ENCODE measurements around the gene ACACA. TPM values are rescaled to one million over a fixed set of nuclear protein-coding genes. Genes with fewer than 3 reads are reported as not detected.

The ACACA gene
- total and polyA plus RNA-seq, 9 of the 15 experiments (the other 6 are each of a cell fraction or from before 2014, with no cell fraction given), result 35.9 to 135 (median 88.4) TPM

DNA sequence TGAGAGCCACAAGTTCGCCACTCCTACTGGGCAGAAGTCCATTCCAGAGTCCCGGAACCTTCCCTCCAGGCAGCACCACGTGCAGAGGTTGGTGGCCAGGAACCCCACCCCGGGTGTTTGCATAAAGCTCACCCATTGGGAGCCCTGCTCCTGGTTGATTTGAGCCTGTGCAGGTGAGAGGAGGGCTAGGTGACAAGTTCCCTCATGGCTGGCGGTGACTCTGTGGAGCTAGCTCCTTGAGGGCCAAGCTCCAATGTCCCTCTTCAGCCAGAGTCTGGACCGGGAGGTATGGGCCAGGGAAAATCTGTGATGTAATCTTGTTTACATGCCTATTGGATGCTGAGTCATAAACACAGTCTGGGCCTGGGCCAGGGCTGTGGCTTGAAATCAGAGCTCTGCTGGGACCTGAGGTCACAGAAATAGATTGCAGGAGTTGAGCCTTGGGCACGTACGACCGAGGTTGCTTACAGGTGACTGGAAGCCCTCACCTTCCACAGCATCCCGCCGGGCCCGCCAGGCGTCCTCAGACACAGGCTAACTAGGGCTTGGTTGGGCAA lies 339.0 kb downstream of the ACACA start (continued):
- no peak for TF ChIP-seq ZNF445 (CRISPR knock-in tag; IDR thresholded peaks at IDR 0.05; ENCODE audit: low read depth)
- TF ChIP-seq JUN (IDR thresholded peaks at IDR 0.05; ENCODE audit: borderline replicate concordance, low read depth, low read length), result peak; percentile 80
- no peak for TF ChIP-seq JUN (CRISPR knock-in tag; IDR thresholded peaks at IDR 0.05; ENCODE audit: borderline replicate concordance)
- TF ChIP-seq CBX3 (IDR thresholded peaks at IDR 0.05; ENCODE audit: borderline replicate concordance in 1 of 2, low read length in 2 of 2), result no peak
- no peak for TF ChIP-seq MIER1 (IDR thresholded peaks at IDR 0.05; ENCODE audit: low read depth)
- peak; percentile 87 for TF ChIP-seq ATF7 (IDR thresholded peaks at IDR 0.05)
- TF ChIP-seq MCM3 (IDR thresholded peaks at IDR 0.05), result no peak
- TF ChIP-seq HLTF (IDR thresholded peaks at IDR 0.05), result no peak
- TF ChIP-seq ELF2 (CRISPR knock-in tag; IDR thresholded peaks at IDR 0.05), result no peak
- no peak for TF ChIP-seq MCM2 (IDR thresholded peaks at IDR 0.05; ENCODE audit: low read depth)
- TF ChIP-seq NUFIP1 (IDR thresholded peaks at IDR 0.05; ENCODE audit: partially characterized antibody), result no peak
- TF ChIP-seq, protein P1, sequence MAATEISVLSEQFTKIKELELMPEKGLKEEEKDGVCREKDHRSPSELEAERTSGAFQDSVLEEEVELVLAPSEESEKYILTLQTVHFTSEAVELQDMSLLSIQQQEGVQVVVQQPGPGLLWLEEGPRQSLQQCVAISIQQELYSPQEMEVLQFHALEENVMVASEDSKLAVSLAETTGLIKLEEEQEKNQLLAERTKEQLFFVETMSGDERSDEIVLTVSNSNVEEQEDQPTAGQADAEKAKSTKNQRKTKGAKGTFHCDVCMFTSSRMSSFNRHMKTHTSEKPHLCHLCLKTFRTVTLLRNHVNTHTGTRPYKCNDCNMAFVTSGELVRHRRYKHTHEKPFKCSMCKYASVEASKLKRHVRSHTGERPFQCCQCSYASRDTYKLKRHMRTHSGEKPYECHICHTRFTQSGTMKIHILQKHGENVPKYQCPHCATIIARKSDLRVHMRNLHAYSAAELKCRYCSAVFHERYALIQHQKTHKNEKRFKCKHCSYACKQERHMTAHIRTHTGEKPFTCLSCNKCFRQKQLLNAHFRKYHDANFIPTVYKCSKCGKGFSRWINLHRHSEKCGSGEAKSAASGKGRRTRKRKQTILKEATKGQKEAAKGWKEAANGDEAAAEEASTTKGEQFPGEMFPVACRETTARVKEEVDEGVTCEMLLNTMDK (IDR thresholded peaks at IDR 0.05; ENCODE audit: borderline replicate concordance, insufficient read depth, low read depth, low read length, poor library complexity, severe bottlenecking), result no peak
- TF ChIP-seq ZKSCAN8 (CRISPR knock-in tag; IDR thresholded peaks at IDR 0.05), result no peak
- TF ChIP-seq SRSF3 (IDR thresholded peaks at IDR 0.05; ENCODE audit: insufficient read depth, low read length), result no peak
- TF ChIP-seq BMI1 (IDR thresholded peaks at IDR 0.05; ENCODE audit: low read length), result no peak
- no peak for TF ChIP-seq MXI1 (IDR thresholded peaks at IDR 0.05; ENCODE audit: low read depth, low read length)
- TF ChIP-seq XRCC3 (IDR thresholded peaks at IDR 0.05), result no peak
- no peak for TF ChIP-seq SIRT6 (IDR thresholded peaks at IDR 0.05; ENCODE audit: low read depth, low read length)
- TF ChIP-seq, protein P2, sequence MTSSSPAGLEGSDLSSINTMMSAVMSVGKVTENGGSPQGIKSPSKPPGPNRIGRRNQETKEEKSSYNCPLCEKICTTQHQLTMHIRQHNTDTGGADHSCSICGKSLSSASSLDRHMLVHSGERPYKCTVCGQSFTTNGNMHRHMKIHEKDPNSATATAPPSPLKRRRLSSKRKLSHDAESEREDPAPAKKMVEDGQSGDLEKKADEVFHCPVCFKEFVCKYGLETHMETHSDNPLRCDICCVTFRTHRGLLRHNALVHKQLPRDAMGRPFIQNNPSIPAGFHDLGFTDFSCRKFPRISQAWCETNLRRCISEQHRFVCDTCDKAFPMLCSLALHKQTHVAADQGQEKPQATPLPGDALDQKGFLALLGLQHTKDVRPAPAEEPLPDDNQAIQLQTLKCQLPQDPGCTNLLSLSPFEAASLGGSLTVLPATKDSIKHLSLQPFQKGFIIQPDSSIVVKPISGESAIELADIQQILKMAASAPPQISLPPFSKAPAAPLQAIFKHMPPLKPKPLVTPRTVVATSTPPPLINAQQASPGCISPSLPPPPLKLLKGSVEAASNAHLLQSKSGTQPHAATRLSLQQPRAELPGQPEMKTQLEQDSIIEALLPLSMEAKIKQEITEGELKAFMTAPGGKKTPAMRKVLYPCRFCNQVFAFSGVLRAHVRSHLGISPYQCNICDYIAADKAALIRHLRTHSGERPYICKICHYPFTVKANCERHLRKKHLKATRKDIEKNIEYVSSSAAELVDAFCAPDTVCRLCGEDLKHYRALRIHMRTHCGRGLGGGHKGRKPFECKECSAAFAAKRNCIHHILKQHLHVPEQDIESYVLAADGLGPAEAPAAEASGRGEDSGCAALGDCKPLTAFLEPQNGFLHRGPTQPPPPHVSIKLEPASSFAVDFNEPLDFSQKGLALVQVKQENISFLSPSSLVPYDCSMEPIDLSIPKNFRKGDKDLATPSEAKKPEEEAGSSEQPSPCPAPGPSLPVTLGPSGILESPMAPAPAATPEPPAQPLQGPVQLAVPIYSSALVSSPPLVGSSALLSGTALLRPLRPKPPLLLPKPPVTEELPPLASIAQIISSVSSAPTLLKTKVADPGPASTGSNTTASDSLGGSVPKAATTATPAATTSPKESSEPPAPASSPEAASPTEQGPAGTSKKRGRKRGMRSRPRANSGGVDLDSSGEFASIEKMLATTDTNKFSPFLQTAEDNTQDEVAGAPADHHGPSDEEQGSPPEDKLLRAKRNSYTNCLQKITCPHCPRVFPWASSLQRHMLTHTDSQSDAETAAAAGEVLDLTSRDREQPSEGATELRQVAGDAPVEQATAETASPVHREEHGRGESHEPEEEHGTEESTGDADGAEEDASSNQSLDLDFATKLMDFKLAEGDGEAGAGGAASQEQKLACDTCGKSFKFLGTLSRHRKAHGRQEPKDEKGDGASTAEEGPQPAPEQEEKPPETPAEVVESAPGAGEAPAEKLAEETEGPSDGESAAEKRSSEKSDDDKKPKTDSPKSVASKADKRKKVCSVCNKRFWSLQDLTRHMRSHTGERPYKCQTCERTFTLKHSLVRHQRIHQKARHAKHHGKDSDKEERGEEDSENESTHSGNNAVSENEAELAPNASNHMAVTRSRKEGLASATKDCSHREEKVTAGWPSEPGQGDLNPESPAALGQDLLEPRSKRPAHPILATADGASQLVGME (CRISPR knock-in tag; IDR thresholded peaks at IDR 0.05), result no peak
- TF ChIP-seq ETV5 (CRISPR knock-in tag; IDR thresholded peaks at IDR 0.05; ENCODE audit: low read depth), result no peak
- TF ChIP-seq E2F3 (CRISPR knock-in tag; IDR thresholded peaks at IDR 0.05), result no peak
- TF ChIP-seq CHD4 (IDR thresholded peaks at IDR 0.05; ENCODE audit: insufficient read depth, insufficient replicate concordance, low read depth, low read length, poor library complexity, severe bottlenecking), result no peak
- no peak for TF ChIP-seq CHCHD3 (CRISPR knock-in tag; IDR thresholded peaks at IDR 0.05)
- TF ChIP-seq FOXJ2 (tag; IDR thresholded peaks at IDR 0.05), result peak; percentile 66; the same call in 1 of the 2 replicates

All from K562 (cell line).